ENCODE results near the gene PNKD.

The PNKD gene, protein sequence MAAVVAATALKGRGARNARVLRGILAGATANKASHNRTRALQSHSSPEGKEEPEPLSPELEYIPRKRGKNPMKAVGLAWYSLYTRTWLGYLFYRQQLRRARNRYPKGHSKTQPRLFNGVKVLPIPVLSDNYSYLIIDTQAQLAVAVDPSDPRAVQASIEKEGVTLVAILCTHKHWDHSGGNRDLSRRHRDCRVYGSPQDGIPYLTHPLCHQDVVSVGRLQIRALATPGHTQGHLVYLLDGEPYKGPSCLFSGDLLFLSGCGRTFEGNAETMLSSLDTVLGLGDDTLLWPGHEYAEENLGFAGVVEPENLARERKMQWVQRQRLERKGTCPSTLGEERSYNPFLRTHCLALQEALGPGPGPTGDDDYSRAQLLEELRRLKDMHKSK

DNA sequence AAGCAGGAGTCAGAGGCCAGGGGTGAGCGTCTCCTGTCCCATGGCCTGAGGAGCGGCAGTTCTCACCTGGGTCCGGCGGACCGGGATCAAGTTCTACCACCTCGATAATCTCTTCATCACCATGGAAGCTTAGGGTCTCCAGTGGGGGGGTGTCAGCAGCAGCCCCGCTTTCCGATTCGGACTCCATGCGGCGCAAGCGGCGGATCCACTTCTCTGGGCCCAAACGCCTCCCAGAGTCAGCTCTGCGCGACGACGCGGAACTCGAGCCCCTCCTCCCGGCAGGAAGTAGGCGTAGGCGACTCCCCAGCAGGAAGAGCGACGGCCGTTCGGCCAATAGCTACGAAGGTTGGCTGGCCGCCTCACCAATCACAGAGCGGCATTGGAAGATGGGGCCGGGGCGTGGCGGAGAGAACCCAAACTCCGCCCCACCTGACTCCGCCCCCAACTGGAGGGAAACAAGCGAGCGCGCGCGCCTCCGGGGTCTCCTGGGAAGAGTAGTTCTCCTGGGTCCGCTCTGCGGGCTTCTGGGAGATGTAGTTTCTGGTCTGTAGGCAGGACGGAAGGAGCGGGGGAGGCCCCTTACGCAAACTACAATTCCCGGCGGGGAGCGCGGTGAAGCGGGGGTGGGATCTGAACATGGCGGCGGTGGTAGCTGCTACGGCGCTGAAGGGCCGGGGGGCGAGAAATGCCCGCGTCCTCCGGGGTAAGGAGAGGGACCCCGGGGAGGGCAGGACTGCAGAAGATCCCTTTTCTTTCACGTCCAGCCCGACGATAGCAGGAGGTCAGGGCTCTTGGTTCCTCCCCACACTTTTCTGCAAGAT, at the start of gene PNKD, which contains the start of gene AAMP:
TSS of gene PNKD (plus strand) at position 620 of the 821 bp plus-strand sequence. CDS start at position 637, 17 bp downstream.
TSS of gene AAMP (minus strand) at position 238 of the 821 bp plus-strand sequence. CDS start at position 187, 51 bp downstream.
- peak; percentile 98 for DNase-seq (ENCODE audit: low spot score)

DNA sequence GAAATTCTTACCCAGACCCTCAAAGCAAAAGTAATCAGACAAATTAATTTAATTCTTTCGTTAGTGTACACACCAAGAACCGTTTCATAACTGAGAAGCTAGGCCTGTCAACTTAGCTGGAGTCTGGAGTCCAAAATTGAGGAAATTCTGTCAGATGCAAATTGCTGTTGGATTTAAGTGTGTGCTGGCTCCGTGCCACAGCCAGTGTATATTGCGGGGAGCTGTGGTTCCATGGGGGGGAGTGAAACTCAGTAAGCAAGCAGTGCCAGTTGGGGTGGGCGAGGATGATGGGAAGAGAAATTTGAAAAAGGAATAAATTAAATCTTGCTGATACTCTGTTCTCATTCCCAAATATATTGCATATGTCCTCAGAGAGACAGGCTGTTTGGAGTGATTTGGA, 49.3 kb upstream of the PNKD start:
- DNase-seq (ENCODE audit: low spot score): no peak

DNA sequence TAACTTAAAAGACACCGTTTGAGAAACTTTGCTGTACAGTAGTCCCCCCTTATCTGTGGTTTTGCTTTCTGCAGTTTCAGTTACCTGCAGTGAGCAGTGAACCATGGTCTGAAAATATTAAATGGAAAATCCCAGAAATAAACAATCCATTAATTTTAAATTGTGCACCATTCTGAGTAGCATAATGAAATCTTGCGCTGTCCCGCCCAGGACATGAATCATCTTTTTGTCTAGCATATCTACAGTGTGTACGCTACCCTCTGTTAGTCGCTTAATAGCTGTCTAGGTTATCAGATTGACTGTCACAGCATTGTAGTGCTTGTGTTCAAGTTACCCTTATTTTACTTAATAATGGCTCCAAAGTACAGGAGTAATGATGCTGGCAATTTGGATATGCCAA, 47.3 kb upstream of the PNKD start:
- no peak for DNase-seq (ENCODE audit: low spot score)

DNA sequence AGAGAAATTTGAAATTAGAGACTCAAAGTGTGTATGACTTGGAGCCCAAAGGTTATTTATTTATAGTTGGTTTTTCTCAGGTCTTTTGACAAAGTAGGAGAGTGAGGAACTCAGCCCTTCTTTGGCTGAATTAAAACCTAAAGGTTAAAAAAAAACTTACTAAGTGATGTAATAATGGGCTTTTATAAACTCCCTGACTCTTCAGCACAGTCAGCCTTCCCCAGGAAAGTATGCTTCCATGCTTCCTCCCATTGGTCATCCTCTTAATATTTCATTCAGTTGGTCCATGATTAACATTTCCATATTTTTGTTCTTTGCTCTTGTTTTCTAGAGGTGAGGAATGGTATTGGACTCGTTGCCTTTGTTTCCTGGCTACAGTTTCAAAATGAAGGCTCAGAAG, 46.1 kb upstream of the PNKD start:
- no peak for DNase-seq (ENCODE audit: low spot score)

DNA sequence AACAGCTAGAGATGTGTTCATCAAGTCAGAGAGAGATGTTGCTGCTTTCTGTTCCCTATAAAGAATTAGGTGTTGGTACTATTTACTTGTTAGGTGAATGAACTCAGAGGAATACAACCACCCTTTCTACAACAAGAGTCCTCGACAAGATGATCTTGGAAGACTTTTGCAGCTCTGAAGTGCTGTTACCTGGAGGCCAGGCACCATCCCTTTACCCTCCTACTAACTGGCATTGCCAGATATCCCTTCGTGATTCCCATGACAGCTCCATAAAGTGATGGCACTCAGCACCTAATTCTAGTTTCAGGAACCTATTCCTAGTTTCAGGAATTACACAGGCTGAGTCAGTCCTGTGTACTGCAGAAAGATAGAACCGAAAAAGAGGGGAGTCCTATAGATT, 43.4 kb upstream of the PNKD start:
- no peak for DNase-seq (ENCODE audit: low spot score)

DNA sequence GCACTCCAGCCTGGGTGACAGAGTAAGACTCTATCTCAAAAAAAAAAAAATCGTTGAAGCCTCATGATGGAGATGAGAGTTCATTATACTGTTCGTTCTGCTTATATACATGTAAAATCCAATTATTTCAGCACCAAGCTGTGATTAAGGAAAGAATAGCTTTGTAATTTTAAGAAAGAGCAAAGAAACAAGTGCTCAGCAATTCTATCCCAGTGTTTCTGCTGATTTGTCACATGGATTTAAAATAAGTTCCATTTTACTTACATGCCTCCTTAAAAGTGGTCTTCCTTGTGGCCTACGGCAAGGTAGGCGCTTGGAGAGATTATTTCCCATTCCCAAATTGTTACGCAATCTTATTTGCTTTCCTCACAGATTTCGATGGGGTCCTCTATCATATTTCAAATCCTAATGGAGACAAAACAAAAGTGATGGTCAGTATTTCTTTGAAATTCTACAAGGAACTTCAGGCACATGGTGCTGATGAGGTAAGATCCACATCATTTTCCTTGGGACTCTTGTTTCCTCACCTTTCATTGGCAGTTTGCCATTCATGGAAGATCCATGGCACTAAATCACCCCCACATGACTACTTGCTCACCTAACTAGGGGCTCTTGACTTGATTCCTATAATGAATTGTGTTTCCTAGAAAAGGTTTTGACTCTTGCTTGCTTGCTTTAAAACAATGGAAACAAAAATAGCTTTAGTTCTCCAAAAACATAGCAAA, 41.8 kb upstream of the PNKD start:
- no peak for DNase-seq (ENCODE audit: low spot score)

DNA sequence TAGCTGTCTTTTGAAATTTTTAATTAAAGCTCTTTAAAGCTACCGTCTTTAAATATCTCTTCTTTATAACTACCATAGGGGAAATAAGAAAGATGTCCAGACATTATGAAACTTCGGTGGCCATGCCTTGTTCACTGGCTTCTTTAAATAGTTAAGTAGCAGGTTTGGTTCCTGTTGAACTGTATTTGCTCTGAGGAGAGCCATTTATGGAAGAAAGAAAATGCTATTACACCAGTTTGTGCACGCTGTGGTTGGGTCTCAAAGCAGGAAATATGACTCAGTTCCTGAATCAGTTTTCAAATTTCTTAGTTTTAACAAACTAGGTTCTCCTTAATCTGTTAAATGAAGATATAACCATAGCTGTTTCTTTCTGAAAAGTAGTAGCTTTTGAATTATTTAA, 41.1 kb upstream of the PNKD start:
- peak; percentile 60 for DNase-seq (ENCODE audit: low spot score)

DNA sequence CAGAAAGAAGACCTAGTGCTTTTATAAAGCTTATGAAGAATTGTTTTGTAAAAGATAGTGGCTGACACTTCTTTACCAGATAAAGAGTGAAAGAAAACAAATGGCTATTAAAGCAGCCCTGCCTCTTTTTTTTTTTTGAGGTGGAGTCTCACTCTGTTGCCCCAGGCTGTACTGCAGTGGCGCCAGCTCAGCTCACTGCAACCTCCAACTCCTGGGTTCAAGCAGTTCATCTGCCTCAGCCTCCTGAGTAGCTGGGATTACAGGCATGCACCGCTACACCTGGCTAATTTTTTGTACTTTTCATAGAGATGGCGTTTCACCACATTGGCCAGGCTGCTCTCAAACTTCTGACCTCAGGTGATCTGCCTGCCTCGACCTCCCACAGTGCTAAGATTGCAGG, 40.5 kb upstream of the PNKD start:
- no peak for DNase-seq (ENCODE audit: low spot score)

DNA sequence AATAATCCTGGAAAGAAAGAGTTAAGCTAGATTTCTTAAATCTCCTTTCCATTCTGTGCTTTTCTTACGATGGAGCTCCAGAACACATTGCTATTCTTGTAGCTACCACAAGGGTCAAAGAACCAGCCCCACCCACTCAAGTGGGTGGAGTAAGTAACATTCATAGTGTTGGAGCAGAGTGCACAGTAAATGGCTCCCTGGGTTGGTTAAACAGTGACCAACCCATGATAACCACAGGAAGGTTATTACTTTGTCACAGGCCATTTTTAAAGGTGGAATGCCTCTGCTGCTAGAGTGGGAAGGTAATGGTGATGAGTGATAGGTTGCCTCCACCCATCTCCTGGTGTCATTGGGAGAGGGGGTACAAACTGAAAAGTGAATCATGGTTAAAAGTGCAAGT, 39.4 kb upstream of the PNKD start:
- DNase-seq (ENCODE audit: low spot score): peak; percentile 43

DNA sequence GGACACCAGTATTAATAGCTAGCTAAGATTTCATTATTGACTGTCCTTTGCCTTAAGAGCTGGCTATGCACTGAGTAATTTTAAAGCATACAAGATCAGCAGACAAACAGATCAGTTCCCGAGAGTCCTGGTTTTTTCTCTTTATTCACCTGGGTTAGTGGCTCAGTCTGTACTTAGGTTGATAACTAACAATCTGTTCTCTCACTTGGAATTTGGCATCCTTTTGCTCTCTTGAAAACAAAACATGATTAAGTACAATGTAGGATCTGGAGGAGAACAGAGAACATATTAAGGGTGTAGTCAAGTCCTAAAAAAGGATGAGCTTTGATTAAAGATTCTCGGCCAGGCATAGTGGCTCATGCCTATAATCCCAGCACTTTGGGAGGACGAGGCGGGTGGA, 36.8 kb upstream of the PNKD start:
- no peak for DNase-seq (ENCODE audit: low spot score)

DNA sequence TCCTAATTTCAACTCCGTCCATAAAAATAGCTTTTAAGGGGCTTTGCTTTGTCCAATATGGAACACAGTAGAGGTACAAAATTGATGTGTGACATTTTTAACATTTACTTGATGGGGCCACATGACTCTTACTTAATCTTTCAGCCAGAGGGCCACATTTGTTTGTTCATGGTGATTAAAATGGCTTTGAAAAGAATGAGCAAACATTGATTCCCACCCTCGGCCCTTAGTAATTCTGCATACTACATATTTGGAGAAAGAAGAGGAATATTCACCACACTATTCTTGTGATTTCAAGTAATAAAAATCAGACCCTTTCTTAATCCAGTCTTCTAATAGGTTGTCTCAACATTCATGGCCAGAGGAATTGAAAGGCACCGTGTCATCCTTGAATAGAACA, 35.8 kb upstream of the PNKD start:
- DNase-seq (ENCODE audit: low spot score): no peak

DNA sequence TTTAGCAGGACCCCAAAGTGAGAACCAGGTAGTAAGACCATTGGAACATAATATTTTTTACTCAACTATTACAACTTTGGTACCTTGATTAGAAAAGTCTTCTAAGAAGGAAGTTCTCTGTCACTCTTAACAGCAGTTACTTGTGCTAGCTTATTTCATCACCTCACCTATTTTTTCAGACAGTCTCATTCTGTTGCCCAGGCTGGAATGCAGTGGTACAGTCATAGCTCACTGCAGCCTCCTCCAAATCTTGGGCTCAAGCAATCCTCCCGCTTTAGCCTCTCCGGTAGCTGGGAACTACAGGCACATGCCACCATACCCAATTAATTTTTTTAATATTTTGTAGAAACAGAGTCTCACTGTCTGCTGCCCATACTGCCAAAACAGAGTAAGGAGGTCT, 35.3 kb upstream of the PNKD start:
- no peak for DNase-seq (ENCODE audit: low spot score)

DNA sequence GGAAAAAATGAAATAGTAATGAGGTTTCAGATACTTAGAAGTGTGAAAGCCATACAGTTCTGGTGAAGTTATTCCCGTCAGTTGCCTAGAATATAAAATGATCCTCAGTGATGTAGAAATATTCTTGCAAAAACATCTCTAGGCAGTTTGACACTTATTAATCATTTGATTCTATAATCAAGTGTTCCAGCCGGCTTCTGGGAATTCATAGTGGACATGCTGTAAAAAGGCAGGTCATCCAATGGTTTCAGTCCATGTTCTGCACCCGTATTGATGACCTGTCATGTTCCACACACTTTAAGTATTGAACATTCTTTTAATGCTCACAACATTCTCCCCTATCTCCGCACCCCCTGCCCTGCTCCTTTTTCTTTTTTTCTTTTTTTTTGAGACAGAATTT, 33.5 kb upstream of the PNKD start:
- DNase-seq (ENCODE audit: low spot score): no peak

DNA sequence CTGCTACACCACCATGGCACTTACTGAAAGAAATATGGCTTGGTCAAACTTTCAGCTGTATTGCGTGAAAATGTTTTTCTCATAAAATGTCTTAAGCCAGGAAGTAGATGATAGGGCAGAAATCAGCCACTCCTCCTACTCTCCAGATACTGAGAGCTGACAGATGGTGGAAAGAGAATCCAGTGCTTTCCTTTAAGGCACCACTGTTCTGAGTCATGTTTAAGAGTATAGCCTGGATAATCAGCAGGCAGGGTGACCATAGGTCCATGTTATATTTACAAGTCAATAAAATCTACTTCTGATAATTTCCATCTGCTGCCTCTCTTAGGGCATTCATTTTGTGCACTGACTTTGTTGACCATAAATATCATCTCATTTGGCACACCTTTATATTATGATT, 31.4 kb upstream of the PNKD start:
- DNase-seq (ENCODE audit: low spot score): no peak

DNA sequence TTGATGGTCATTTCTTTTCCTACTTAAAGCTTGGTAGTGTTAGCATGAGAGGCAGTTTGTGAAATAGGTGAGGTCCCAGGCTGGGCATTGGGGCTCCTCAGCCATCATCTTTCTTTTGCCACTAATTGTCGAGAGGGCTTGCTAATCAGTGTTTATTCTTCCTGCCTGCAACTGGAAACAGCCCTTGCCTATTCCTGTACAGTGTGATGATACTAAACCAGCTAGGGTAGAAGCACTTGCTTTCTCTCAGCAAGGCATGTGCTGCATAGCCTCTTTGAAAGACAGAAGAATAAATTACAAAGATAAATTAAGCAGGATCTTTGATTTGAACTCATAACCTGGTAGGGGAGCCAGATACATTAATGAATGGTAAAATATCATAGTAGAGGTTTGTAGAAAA, 26.1 kb upstream of the PNKD start:
- no peak for DNase-seq (ENCODE audit: low spot score)

DNA sequence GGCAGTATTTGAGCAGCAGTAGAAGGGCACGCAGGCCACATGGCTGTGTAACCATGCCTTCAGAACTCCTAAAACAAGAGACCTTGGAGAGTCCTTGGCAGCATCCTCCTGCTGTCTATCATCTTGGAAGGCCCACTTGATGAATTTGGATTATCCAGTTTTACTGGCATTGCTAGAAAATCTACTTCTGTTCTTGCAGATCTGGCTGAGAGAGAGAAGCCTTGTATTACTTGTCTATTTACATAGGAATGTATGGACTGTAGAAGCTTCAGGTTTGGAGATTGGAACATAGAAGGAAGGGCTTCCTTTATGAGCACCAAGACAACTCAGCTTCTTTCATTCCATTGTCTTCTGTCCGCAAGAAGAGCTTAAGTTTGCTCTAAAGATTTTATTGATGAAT, 25.7 kb upstream of the PNKD start:
- no peak for DNase-seq (ENCODE audit: low spot score)

DNA sequence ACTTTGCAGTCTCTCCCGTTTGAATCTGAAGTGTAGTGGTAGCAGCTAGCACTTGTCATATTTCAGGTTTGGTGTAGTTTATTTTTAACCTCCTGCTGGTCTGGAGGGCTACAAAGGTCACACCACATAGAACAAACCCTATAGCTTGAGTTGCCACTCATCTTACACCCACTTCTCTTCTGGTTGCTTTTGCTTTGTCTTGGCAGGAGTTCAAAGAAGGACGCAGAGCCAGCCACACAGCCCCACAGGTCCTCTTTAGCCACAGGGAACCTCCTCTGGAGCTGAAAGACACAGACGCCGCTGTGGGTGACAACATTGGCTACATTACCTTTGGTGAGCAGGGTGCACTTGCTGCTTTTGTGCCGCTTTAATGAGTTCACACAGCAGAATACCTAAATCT, 25.1 kb upstream of the PNKD start:
- no peak for DNase-seq (ENCODE audit: low spot score)

DNA sequence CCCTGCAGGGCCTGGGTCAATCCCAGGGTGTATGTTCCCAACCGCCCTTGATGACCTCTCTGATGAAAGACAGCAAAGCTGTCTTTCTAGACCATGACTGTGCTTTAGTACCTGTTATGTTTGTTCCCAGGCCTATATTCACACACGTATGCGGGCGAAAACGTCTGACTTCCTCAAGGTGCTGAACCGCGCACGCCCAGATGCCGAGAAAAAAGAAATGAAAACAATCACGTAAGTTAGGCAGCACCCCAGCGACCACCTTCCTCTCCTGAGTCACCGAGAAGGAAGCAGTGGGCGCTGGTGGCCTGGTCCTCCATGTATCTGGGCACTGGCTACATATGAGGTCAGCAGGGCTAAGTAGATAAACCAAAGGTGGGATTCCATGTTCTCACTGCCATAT, 20.6 kb upstream of the PNKD start:
- DNase-seq (ENCODE audit: low spot score): no peak

DNA sequence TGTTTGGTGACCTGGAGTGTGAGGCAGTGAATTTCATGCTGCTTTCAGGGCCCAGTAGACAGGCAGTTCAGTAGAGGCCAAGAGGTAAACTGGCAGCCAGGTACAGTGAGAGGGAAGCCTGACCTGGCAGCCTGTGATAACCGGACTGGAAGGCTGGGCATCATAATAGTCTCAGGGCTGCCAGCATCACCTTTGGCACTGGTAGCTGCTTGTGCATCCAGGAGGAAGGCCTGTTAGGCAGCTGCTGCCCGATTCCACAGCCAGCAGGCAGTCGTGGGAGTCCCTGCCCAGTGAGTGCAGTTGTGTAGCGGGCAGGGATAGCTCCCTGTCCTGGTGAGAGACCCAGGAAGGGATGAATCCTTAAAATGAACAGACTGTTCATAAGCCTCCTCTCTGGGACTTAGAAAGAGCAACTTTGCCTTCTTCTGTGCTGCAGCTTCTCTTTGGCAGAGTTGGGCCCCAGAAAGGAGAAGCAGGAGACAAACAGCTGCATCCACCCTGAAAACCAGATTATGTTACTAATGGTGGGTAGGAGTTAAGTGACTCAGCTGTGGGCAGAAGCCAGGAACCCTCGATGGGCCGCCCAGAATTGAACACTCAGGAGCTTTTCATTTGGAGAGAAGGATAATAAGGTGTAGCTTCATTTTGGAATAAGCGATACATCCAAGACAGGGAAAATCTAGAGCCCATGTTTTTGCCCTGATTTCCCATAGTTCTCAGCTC, 17.6 kb upstream of the PNKD start:
- no peak for DNase-seq (ENCODE audit: low spot score)

DNA sequence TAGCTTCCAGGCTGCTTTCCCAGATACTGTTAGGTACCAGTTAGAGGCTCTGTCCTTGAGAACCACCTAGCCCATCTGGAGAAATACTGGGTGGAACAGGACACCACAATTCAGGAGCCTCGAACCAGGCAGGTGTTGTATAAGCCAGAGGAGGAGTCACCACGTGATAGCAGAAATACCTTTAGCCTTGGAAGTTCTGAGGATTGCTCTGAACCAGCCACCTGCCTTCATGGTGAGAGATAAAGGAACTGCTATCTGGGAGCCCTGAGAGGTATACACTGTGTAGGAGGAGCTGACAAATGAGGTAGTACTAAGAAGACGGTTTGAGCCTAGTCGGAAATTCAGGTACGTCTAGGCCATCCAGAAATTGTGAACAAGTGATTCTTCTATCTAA, 17.1 kb upstream of the PNKD start:
- DNase-seq (ENCODE audit: low spot score): no peak

DNA sequence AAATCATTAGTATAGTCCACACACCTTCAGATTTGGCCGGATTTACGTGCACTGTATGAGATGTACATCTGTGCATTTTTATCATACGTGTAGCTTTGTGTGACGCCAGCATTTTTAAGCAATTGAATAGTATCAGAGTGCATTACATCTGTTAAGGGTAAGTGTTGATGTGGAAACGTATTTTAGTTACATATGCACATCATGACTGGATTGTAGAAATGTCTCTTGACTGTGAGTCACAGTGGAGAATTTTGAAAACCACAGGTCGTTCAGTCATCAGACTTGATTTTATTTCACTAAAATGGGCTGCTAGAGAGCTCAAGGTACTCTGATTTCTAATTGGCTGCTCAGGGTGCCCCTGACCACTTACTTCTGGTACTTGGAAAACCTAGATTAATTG, 14.9 kb upstream of the PNKD start:
- no peak for DNase-seq (ENCODE audit: low spot score)

All from COLO829 (cell line).